Body of pancreas (tissue), 4 donors: ENCODE data around the gene SUB1. TPM values are rescaled to one million over a fixed set of nuclear protein-coding genes. Genes with fewer than 3 reads are reported as not detected.

Experiments
- ATAC-seq: fragments of 150-250 bp; one replicate; pipeline ENCODE4 v1.9.1; 2016
- DNase-seq, 4 donors: peaks; one replicate each; pipeline ENCODE4 v3.0.0-alpha.2; 2019
- H3K27ac ChIP-seq, 4 donors: fragments of 200-600 bp; sonication (generic); 1 replicate in 3 of 4; 2 replicates in 1 of 4; pipeline versions ENCODE4 v1.5.1 to v1.6.1; 2016 to 2019; ENCODE audit warnings: mild to moderate bottlenecking in 1 of 4, mixed read lengths in 1 of 4, moderate library complexity in 1 of 4
- H3K27me3 ChIP-seq, 2 donors: fragments of 200-600 bp; sonication (generic); one replicate each; pipeline ENCODE4 v1.6.0; 2016; ENCODE audit warnings: mild to moderate bottlenecking in 1 of 2
- H3K36me3 ChIP-seq, 2 donors: fragments of 200-600 bp; sonication (generic); replicated peaks in 1 of 2; 2 replicates each; pipeline ENCODE4 v1.5.1; 2016; ENCODE audit warnings: low read depth in 2 of 2; ENCODE audit not compliant: insufficient read depth in 1 of 2
- H3K4me1 ChIP-seq: fragments of 200-600 bp; sonication (generic); one replicate; pipeline ENCODE4 v1.6.0; 2016
- H3K4me3 ChIP-seq, 2 donors: fragments of 200-600 bp; sonication (generic); 1 replicate in 1 of 2; 2 replicates in 1 of 2; pipeline ENCODE4 v1.5.1; 2016 to 2019
- H3K9me3 ChIP-seq, 3 donors: fragments of 200-600 bp; sonication (generic); 1 replicate in 2 of 3; 2 replicates in 1 of 3; pipeline ENCODE4 v1.5.1; 2016
- POLR2A ChIP-seq, 3 donors: fragments of 450-650 bp; IDR thresholded peaks; one replicate each; pipeline ENCODE4 v1.6.1; 2016; ENCODE audit warnings: antibody characterized with exemption in 3 of 3, mild to moderate bottlenecking in 2 of 3
- WGBS, 2 donors: methylation state at CpG; one replicate each; pipeline ENCODE4 v1.1.5; 2017; 5-methylcytosine and 5-hydroxymethylcytosine counted together
- intact Hi-C: fragments of 100-400 bp; cut with DNase I; formaldehyde crosslinking; loops from one replicate; pipeline ENCODE4 v1.15.1; 2023
- total RNA-seq, 2 donors: library from RNA; depleted of rRNA; stranded (reverse); fragments of >200 nt; gene quantifications; one replicate each; pipeline ENCODE4 v1.1.0, GENCODE V29; 2016
- TF ChIP-seq, protein P1 (sequence below), 7 experiments: fragments of 450-650 bp in 4 of 7; fragments of 200-600 bp in 3 of 7; sonication (generic) in 3 of 7; IDR thresholded peaks; one replicate each; pipeline ENCODE4 v1.5.1; 2016 to 2019; ENCODE audit warnings: antibody characterized with exemption in 7 of 7

Gene SUB1
- total RNA-seq, 2 donors from 2014 or later = 30.1 to 168 TPM

GRCh38 chr5:32602906-32603305, 17.5 kb downstream of the SUB1 start:
- TF ChIP-seq, protein P1, sequence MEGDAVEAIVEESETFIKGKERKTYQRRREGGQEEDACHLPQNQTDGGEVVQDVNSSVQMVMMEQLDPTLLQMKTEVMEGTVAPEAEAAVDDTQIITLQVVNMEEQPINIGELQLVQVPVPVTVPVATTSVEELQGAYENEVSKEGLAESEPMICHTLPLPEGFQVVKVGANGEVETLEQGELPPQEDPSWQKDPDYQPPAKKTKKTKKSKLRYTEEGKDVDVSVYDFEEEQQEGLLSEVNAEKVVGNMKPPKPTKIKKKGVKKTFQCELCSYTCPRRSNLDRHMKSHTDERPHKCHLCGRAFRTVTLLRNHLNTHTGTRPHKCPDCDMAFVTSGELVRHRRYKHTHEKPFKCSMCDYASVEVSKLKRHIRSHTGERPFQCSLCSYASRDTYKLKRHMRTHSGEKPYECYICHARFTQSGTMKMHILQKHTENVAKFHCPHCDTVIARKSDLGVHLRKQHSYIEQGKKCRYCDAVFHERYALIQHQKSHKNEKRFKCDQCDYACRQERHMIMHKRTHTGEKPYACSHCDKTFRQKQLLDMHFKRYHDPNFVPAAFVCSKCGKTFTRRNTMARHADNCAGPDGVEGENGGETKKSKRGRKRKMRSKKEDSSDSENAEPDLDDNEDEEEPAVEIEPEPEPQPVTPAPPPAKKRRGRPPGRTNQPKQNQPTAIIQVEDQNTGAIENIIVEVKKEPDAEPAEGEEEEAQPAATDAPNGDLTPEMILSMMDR (IDR thresholded peaks at IDR 0.05) = no peak
- no peak for TF ChIP-seq POLR2A (IDR thresholded peaks at IDR 0.05)
- WGBS, 2 donors = 90 to 93% methylated on average over 2 of the region's 2 CpGs
- Histone ChIP-seq H3K4me3 (no peak overlapping the region), H3K27ac (no peak overlapping the region), H3K9me3 (no peaks in the 10 kb centered on the region), H3K4me1 (no peaks in the 10 kb centered on the region), H3K27me3 (no peaks in the 10 kb centered on the region), H3K36me3 (peaks cover 0 to 6% of the 10 kb centered on the region in 2 donors)
- ATAC-seq = no peak
- intact Hi-C loops = no loop called here
- DNase-seq = no peak

GRCh38 chr5:32604800-32605765, 19.7 kb downstream of the SUB1 start:
- no peaks in the 10 kb centered on the region for H3K4me1 ChIP-seq
- H3K36me3 ChIP-seq = peaks cover 0 to 2% of the 10 kb centered on the region in 2 donors
- no peak overlapping the region for H3K27ac ChIP-seq
- no peaks in the 10 kb centered on the region for H3K27me3 ChIP-seq
- ATAC-seq = no peak
- no peak overlapping the region for H3K4me3 ChIP-seq
- no peak for TF ChIP-seq POLR2A (IDR thresholded peaks at IDR 0.05)
- TF ChIP-seq, protein P1 (IDR thresholded peaks at IDR 0.05) = no peak
- no peaks in the 10 kb centered on the region for H3K9me3 ChIP-seq
- no peak for DNase-seq
- intact Hi-C loops = no loop called here
- WGBS, 2 donors = 75 to 84% methylated on average over 4 of the region's 4 CpGs

GRCh38 chr5:32605766-32606152, 20.4 kb downstream of the SUB1 start:
- H3K4me1 ChIP-seq = no peaks in the 10 kb centered on the region
- no peaks in the 10 kb centered on the region for H3K27me3 ChIP-seq
- no peak for DNase-seq
- H3K4me3 ChIP-seq = no peak overlapping the region
- no peaks in the 10 kb centered on the region for H3K36me3 ChIP-seq
- 97 to 98% methylated on average over 2 of the region's 2 CpGs for WGBS, 2 donors
- ATAC-seq = no peak
- TF ChIP-seq POLR2A (IDR thresholded peaks at IDR 0.05) = no peak
- TF ChIP-seq, protein P1 (IDR thresholded peaks at IDR 0.05) = no peak
- intact Hi-C loops = no loop called here
- H3K9me3 ChIP-seq = no peaks in the 10 kb centered on the region
- H3K27ac ChIP-seq = no peak overlapping the region

DNA sequence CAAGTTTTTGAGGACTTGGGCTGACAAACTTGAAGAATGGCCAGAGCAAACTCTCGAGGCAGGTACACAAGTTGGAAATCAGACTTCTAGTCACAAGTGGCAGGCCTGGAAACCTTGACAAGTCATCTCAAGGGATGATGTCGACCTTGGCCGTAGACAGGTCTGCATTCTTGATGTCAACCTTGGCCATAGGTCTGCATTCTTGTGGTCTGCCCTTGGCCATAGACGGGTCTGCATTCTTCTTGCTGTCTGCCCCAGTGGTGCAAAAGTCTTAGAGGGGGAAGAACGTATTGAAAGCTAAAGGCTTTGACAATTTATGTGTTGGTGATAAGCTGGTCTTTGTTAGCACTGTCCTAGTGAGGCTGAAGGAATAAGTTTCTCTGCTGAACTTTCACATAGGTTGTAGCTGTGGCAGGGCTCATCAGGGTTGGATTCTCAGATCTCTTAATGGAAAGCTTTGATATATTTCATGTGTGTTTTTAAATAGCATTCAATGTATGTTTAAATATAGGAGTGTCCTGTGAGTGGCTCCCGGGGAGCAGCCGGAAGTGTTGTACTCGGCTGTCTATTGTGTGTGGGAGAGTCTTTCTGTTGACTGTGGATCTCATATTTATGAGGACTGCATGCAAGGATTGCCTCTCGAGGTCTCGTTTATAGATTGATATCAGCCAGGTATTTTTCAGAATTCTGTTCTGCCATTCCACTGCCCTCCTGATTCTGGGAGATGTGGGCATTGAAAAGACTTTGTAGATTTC, 27.0 kb downstream of the SUB1 start:
- WGBS, 2 donors = 53 to 57% methylated on average over 9 to 10 of the region's 10 CpGs
- Histone ChIP-seq H3K27ac (no peak overlapping the region), H3K27me3 (no peaks in the 10 kb centered on the region), H3K36me3 (no peaks in the 10 kb centered on the region), H3K4me1 (no peaks in the 10 kb centered on the region), H3K9me3 (no peaks in the 10 kb centered on the region), H3K4me3 (no peak overlapping the region)
- no peak for TF ChIP-seq POLR2A (IDR thresholded peaks at IDR 0.05)
- TF ChIP-seq, protein P1 (IDR thresholded peaks at IDR 0.05) = no peak
- ATAC-seq (no peak), DNase-seq (no peak)
- intact Hi-C loops = no loop called here
